Measurements from ENCODE around the gene MBNL2.

The MBNL2 gene

DNA sequence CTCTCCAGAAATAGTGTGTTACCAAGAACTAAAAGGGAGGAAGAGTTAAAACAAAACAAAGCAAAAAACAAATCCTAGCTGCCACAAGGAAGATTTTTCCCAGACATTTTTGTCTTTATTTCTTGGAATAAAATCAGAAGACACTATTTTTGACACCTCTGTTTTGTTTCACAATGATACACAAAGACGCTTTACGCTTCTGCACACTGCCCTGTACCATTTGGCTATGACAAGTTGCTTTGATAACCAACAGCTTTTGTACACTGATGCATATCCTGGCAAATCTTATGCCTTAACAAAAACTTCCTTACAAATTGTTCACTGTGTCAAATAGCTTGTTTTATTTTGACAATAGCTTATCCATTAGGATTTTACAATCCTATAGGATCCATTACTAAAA is 108.3 kb downstream of the MBNL2 start:
- no peak overlapping the region for H3K4me2 ChIP-seq (ENCODE audit: low read depth, low read length, poor library complexity, severe bottlenecking)
- H4K20me1 ChIP-seq (ENCODE audit: low read depth, low read length), result no peaks in the 10 kb centered on the region
- H3K36me3 ChIP-seq (ENCODE audit: low read length), result no peaks in the 10 kb centered on the region
- no peaks in the 10 kb centered on the region for H3K9me3 ChIP-seq (ENCODE audit: insufficient read depth, low read length)
- TF ChIP-seq EZH2phosphoT487 (conservative IDR thresholded peaks at IDR 0.05; ENCODE audit: low read length), result no peak
- TF ChIP-seq, protein P1, sequence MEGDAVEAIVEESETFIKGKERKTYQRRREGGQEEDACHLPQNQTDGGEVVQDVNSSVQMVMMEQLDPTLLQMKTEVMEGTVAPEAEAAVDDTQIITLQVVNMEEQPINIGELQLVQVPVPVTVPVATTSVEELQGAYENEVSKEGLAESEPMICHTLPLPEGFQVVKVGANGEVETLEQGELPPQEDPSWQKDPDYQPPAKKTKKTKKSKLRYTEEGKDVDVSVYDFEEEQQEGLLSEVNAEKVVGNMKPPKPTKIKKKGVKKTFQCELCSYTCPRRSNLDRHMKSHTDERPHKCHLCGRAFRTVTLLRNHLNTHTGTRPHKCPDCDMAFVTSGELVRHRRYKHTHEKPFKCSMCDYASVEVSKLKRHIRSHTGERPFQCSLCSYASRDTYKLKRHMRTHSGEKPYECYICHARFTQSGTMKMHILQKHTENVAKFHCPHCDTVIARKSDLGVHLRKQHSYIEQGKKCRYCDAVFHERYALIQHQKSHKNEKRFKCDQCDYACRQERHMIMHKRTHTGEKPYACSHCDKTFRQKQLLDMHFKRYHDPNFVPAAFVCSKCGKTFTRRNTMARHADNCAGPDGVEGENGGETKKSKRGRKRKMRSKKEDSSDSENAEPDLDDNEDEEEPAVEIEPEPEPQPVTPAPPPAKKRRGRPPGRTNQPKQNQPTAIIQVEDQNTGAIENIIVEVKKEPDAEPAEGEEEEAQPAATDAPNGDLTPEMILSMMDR (IDR thresholded peaks at IDR 0.05; ENCODE audit: insufficient read depth, low read length, poor library complexity, severe bottlenecking), result no peak
- H3F3A ChIP-seq (ENCODE audit: insufficient read depth), result no peaks in the 10 kb centered on the region
- no peak overlapping the region for H3K27ac ChIP-seq (ENCODE audit: low read depth, low read length)
- H3K4me3 ChIP-seq (ENCODE audit: insufficient read depth, low read length, poor library complexity, severe bottlenecking), result no peak overlapping the region
- H3K79me2 ChIP-seq (ENCODE audit: insufficient read depth, low read length), result no peaks in the 10 kb centered on the region
- no peaks in the 10 kb centered on the region for H3K9me2 ChIP-seq (replicated peaks; ENCODE audit: insufficient read depth, low read length)
- no peak overlapping the region for H3K9ac ChIP-seq (ENCODE audit: low read length)
- H2AFZ ChIP-seq (ENCODE audit: low read depth, low read length, severe bottlenecking), result no peak overlapping the region
- no peaks in the 10 kb centered on the region for H3K27me3 ChIP-seq (ENCODE audit: low read length)

- TF ChIP-seq, protein P1 (IDR thresholded peaks at IDR 0.05; ENCODE audit: insufficient read depth, low read length, poor library complexity, severe bottlenecking), result no peak
- TF ChIP-seq EZH2phosphoT487 (conservative IDR thresholded peaks at IDR 0.05; ENCODE audit: low read length), result no peak
- H3K79me2 ChIP-seq (ENCODE audit: insufficient read depth, low read length), result no peaks in the 10 kb centered on the region
- no peaks in the 10 kb centered on the region for H3K36me3 ChIP-seq (ENCODE audit: low read length)
- no peak overlapping the region for H3K4me2 ChIP-seq (ENCODE audit: low read depth, low read length, poor library complexity, severe bottlenecking)
- no peaks in the 10 kb centered on the region for H3F3A ChIP-seq (ENCODE audit: insufficient read depth)
- no peaks in the 10 kb centered on the region for H4K20me1 ChIP-seq (ENCODE audit: low read depth, low read length)
- H3K9ac ChIP-seq (ENCODE audit: low read length), result no peak overlapping the region
- H3K4me3 ChIP-seq (ENCODE audit: insufficient read depth, low read length, poor library complexity, severe bottlenecking), result no peak overlapping the region
- no peak overlapping the region for H3K27ac ChIP-seq (ENCODE audit: low read depth, low read length)
- H2AFZ ChIP-seq (ENCODE audit: low read depth, low read length, severe bottlenecking), result no peak overlapping the region
- no peaks in the 10 kb centered on the region for H3K9me3 ChIP-seq (ENCODE audit: insufficient read depth, low read length)
- no peaks in the 10 kb centered on the region for H3K9me2 ChIP-seq (replicated peaks; ENCODE audit: insufficient read depth, low read length)
- H3K27me3 ChIP-seq (ENCODE audit: low read length), result no peaks in the 10 kb centered on the region
Measured at GRCh38 chr13:97332742-97333141, 110.6 kb downstream of the MBNL2 start.

GRCh38 chr13:97333983-97334382 is 111.8 kb downstream of the MBNL2 start:
- no peak overlapping the region for H3K27ac ChIP-seq (ENCODE audit: low read depth, low read length)
- no peaks in the 10 kb centered on the region for H3F3A ChIP-seq (ENCODE audit: insufficient read depth)
- H3K79me2 ChIP-seq (ENCODE audit: insufficient read depth, low read length), result no peaks in the 10 kb centered on the region
- H3K4me3 ChIP-seq (ENCODE audit: insufficient read depth, low read length, poor library complexity, severe bottlenecking), result no peak overlapping the region
- H3K4me2 ChIP-seq (ENCODE audit: low read depth, low read length, poor library complexity, severe bottlenecking), result no peak overlapping the region
- no peak for TF ChIP-seq EZH2phosphoT487 (conservative IDR thresholded peaks at IDR 0.05; ENCODE audit: low read length)
- TF ChIP-seq, protein P1 (IDR thresholded peaks at IDR 0.05; ENCODE audit: insufficient read depth, low read length, poor library complexity, severe bottlenecking), result no peak
- no peaks in the 10 kb centered on the region for H3K36me3 ChIP-seq (ENCODE audit: low read length)
- H3K27me3 ChIP-seq (ENCODE audit: low read length), result no peaks in the 10 kb centered on the region
- H3K9ac ChIP-seq (ENCODE audit: low read length), result no peak overlapping the region
- no peaks in the 10 kb centered on the region for H3K9me3 ChIP-seq (ENCODE audit: insufficient read depth, low read length)
- H2AFZ ChIP-seq (ENCODE audit: low read depth, low read length, severe bottlenecking), result no peak overlapping the region
- H4K20me1 ChIP-seq (ENCODE audit: low read depth, low read length), result no peaks in the 10 kb centered on the region
- H3K9me2 ChIP-seq (replicated peaks; ENCODE audit: insufficient read depth, low read length), result no peaks in the 10 kb centered on the region
